CD4-positive, alpha-beta T cell treated with Interleukin-2 at 100 ng/mL for 4 hours (primary cell): ENCODE data around the gene UACA.
A peak's percentile ranks its signal among the peaks of the same experiment; 100 is the strongest.

Experiments
- DNase-seq: peaks from one replicate; pipeline ENCODE4 v3.0.0-alpha.2; 2020; ENCODE audit warnings: low spot score

UACA gene

DNA sequence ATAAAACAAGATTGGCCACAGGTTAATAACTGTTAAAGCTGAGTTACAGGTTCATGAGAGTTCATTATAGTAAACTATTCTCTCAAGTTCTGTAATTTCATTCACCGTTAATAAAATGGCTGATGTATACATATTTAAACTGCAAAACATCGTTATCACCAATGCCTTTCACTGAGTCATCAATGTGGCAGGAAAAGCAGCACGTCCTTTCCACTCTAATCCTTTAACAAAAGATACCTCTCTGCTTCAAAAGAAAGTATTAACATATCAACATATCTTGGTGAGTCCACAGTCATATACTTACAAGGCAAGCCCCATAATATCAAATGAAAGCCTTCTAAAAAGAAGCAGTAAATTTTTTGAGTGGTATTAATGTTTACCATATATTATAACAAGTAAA, 54.5 kb downstream of the UACA start:
- no peak for DNase-seq

DNA sequence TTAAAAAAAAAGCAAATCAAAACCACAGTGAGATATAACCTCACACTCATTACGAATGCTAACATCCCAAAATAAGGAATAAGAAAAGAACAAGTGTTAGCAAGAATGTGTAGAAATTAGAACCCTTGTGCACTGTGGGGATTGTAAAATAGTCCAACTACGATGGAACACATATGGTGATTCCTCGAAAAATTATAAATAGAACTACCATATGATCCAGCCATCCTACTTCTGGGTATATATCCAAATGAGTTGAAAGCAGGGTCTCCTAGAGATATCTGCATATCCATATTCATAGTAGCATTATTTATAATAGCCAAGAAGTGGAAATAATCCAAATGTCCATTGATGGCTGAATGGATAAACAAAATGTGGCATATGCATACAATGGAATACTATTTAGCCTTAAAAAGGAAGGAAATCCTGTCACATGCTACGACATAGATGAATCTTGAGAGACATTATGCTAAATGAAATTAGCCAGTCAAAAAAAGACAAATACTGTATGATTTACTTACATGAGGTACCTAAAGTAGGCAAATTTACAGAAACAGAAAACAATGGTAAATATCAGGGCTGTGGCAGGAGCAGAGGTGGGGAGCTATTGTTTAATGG, 55.6 kb downstream of the UACA start:
- DNase-seq, result no peak

DNA sequence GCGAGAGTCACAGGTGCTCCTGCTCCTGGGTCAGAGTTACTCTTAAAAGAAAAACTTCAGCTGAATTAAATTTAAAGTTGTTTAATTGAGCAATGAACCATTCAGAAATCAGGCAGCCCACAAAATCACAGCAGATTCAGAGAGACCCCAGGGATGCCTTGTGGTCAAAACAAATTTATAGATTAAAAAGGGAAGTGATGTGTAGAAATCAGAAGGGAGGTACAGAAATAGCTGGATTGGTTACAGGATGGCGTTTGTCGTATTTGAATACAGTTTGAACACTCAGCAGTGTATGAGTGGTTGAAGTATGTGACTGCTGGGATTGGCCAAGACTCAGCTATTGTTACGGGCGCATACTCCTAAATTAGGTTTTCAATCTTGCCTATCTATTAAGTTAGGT, 58.6 kb downstream of the UACA start:
- no peak for DNase-seq

DNA sequence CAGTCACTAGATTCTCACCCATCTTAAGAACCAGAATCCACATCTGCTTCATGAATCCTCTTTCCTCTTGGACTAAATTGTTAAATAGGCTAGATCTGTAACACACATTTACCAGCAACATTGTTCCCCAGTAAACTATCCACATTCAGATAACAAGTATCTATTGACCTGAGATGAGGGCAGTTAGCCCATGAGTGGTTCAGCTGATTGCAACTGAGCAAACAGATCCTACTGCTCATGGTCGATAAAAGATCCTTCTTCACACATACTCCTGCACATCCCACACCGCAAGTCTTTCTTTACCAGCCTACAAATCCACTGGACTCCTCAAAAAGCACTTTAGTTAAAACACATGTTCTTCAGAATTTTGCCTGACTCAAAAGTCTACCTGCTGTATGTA, 59.2 kb downstream of the UACA start:
- DNase-seq, result no peak

DNA sequence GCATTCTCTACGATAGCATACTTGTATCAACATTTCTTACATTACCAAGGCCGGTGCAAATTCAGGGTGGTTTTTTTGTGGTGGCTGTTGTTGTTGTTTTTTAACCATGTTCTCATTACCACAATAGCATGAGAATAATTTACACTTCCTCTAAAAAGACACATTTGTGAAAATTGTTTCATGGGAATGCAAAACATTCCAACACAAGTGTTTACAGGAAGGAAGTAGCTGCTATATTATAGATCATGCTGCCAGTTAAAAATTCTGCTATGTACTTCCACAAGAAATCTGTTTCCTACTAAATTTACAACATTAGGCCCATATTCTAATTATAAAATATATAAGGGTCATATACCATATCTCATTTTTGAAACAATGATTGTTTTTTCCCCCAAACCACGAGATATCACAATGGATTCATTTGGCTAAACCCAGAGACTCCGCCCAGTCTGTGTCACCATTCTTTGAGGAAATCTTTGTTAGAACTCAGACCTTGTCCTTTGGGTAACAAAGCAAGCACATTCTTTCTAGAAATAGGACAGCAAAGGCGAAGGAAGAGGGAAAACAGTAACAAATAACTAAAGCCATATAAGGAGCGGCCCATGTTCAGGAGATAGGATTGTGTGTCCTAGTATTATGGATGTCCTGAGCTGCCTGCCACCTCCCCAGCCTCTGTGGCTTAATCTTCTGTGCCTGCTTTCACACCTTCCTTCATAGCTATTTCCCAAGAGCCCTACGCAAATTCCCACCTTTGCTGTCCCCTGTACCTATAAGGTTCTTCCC, 60.1 kb downstream of the UACA start:
- no peak for DNase-seq

DNA sequence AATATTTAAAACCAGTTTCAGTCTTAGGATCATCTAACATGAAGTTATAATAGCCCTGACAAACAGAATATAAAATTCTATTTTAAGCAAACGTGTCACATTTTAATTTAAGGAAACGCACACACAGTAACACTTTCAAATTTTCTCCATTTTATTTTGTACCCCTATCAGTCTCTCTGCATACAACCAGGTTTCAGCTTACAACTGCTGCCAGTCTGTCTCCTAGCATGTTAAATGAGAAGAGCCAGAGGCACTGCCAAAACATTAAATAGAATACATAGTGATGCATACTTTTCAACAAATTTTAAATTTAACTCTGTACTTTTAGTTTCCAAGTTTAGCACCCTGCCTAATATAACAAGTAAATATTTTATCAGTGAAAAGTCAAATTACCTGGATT, 60.8 kb downstream of the UACA start:
- no peak for DNase-seq

DNA sequence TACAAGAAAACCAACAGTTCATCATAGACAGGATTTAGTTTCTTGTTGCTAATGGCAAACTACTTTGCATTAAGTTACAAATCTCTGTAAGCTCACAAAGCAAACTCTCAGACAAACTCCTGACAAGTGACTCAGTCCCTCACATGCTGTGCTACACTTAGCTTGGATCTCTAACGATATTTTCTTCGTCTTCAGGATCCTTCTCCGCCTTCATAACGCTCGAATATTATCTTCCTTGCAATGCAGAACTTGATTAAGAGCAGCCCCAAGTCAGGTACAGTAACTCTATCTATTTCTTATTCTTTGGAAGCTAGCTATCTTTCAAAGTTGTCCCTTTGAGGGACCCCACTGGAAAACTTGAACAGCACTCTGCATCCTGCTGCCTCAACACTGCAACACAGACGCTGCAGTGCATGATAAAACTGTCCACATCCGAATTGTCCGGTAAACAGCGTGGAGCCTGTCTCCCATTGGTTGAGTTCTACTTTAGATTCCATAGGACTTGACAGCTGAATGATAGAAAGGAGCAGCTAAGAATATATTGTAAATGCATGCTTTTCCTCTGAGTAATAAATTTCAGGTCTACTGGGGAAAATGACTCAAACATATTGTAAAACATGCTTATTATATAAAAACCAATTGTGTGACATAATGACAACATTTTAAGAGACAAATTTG, 61.3 kb downstream of the UACA start:
- DNase-seq, result no peak

DNA sequence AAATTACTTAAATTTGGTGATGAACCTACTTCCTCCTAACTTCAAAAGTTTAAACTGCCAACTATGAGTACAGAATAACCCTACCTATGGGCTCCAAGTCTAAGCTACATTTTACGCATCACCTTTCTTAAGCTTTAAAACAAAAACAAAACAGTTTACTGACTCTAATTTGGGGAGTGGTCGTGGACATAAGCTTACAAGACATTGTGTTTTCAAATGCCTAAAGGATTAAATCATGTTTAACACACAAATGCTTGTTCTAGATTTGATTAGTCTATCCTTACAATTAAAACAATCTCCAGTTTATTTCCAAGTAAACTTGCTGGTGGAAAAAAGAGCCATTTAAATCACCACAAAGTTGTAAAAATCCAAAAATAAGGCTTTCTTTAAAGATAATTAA, 62.2 kb downstream of the UACA start:
- no peak for DNase-seq

DNA sequence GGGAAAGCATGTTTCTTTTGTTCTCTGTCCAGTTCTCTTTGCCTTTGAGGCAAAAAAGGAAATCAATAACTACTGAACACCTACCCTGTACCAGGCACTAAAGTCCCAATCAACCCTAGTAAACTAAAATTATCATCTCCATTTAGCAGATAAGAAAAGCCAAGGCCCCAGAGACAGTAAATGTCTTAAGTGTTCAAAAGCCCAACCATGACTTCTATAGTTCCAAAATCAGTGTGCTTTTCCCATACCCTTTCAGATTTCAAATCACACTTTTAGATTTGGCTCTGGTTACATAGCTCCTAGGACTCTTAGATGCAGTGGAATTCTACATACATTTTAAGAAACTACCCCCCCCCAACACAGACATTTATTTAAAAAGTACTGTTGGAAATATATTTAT, 63.5 kb downstream of the UACA start:
- no peak for DNase-seq

DNA sequence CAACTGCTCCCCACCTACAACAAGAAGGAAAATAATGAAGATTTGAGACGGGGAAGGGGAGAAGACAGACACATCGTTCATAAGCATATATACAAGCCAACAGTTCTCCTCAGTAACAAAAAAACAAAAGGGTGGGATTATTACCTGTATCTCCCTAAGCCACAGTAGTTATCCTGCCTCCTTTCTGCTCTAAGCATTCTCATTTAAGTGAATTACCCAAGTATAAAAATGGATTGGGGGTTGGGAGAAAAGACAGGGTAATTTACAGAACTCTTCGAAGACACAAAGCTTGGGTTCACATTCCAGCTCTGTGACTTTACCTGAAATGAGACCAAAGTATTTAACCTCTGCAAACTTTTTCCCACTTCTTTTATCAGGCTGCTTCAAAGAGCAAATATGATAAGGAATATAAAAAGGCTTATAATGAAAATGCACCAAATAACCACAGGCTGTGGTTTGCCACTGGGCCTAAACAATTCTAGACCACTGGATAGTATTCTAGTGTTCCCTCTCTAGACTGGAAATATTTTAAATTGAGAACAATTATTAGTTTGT, 64.4 kb downstream of the UACA start:
- no peak for DNase-seq

DNA sequence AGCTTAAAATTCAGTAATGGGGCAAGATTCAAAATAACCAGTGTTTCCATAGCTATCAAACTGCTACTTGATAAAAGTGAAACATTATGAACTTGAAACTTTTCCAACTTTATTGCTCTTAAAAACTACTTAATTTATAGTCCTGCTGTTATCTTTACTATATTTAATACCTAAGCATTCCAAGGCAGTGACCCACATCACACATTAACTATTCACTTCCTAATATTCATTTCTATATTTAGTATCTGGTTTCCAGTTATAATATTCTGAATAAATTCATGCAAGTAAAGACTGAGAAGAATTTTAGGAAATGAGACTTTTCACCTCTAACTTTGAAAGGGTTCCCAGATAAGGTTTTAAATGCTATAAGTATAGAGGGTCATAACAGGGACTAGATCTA, 64.9 kb downstream of the UACA start:
- no peak for DNase-seq

DNA sequence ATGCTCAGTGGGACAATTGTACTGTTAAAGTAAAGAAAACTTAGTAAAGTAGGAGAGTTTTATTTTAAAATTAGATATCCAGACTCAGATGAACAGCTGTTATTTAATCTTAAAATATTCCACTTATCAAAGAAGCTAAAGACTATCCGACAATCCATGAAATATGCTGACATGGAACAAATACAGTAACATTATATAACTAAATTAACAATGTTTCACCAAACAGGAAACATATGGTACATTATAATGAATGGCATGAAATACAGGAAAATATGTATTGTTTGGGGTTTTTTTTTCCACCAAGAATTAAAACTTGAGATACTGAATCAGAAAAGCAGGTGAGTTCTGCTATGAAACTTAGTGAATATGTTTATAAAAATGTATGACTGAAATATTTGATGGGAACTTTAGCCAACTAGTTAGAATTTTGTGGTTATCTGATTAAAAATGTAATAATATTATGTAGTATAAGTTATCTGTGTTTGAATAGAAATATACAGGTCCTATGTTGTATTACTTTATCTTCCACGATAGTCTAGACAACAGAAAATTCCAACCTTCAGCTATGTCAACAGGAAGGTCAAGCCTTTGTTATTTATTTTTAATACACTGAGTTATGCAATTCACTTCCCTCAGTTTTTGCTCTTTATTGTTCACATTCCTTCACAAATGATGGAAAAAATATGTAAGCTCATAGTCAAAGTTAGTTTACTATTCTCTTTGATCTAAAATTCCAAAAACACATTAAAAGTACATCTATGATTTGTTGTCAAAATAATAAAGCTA, 72.7 kb downstream of the UACA start:
- no peak for DNase-seq

DNA sequence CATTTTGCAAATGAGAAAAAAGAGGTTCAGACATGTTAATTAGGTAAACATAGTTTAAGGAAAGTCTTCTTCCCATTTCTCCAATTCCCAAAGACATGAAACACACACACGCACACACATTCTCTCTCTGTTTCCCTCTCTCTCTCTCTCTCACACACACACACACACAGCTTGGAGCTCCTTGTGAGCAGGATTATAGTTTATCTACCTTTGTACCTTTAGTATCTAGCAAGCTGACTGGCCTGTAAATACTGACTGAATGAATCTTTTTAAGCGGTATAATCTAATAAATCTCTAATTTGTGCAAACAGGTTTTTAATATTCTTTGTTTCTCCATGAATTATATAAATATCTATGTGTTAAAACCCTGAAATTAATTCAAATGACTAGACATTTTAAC, 73.3 kb downstream of the UACA start:
- DNase-seq, result no peak

DNA sequence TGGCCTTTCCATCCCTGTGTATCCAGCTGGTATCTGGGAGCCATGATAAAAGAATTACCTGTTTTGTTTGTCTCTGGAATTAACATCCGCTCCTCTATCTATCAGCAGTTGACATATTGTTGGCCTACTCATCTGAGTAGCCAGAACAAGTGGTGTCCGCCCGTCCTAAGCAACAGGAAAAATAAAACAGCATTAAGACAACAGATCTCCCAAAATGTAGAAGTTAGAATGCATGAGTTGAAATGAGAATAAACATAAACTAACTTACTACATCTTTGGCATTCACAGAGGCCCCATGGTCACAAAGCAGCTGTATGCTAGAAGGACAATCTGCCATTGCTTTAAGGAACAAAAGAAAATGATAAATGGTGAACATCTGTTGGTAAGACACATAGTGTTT, 75.9 kb downstream of the UACA start:
- no peak for DNase-seq

DNA sequence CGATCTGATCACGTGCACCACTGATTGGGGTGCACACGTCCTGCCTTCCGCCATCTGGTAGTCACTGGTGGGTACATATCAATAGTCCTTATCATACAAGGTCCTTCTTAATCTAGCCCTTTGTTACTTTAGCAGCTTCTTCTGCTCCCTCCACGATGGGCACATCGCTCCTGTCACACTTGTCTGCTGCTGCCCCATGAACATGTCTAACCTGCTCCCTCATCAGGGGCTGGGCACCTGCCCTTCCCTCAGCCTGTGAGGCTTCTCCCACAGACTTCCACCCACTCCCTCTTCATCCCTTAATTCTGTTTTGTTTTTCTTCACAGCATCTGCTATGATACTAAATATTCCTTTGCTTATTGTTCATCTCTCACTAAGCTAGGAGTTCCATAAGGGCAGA, 82.5 kb downstream of the UACA start:
- DNase-seq, result no peak

DNA sequence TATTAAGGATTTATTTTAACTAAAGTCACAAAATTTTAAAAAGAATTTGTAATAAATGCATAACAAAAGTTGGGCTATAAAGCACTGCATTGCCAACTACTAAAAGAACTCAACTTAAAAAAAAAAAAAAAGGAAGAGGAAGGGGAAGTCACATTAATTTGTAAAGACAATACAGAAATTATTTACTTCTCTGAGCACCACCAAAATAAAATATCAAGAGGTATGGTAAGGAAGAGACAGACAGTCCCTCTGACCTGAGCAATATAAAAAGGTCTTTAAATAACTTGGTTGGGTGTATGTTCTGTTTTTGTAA, 83.5 kb downstream of the UACA start:
- no peak for DNase-seq

DNA sequence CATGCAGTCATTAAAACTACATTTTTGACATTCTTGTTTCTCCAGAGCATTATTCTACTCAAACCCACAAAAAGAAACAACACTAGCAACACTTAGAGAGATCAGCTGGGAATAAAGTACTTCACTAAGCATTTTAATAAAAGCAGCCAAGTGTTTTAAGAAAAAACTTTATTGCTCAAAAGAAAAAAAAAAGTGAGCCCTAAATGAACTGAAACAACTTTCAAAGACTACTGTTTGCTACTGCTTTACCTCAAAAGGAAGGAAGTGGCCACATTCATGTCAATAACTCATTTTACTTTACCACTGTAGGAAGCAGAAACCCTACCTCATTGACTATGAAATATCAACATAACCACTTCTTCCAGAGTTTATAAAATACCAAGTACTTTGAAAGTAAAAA, 91.3 kb downstream of the UACA start:
- peak; percentile 30 for DNase-seq

DNA sequence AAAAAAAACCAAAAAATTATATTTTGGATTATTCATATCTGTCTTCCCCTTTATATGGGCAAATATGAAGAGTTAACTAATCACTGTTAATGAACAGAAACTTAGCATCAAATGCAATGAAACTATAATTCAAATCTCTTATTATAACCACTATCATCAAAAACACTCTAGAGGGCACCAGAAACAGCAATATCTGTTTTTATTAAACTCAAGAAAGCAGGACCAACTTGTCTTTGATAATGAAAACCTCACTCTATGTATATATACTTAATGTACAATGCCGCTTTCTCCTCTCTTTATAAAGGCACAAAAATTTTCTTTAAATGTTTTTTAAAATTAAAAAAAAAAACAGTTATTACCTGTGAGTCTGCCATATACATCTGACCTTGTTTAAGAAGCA, 92.7 kb downstream of the UACA start:
- no peak for DNase-seq

DNA sequence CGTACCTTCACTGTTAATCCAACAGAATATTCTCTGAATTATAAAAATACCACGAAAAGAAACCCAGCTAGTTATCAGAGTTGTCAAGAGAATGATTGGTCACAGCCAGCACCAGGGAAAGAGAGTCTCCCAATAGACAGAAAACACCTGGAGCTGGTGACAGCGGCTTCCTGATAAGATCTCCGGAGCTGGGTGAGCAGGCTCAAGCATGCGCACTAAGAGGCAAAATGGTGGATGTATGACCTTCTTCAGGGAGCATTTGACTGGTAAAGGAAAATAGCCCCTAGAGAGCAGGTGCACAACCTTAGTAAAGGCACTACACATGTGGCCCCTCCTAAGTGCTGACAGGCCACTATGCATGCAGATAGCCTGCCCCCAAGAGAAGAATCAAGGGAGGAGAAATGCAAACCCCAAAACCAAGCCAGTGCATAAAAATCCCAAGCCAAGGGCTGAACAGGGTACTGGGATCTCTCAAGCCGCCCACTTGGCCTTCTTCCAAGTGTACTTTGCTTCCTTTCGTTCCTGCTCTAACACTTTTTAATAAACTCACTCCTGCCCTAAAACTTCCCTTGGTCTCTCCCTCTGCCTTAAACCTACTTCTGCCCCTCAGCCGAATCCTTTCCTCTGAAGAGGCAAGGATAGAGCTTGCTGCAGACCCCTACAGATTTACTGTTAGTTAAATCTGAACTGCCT, 93.2 kb downstream of the UACA start:
- no peak for DNase-seq

DNA sequence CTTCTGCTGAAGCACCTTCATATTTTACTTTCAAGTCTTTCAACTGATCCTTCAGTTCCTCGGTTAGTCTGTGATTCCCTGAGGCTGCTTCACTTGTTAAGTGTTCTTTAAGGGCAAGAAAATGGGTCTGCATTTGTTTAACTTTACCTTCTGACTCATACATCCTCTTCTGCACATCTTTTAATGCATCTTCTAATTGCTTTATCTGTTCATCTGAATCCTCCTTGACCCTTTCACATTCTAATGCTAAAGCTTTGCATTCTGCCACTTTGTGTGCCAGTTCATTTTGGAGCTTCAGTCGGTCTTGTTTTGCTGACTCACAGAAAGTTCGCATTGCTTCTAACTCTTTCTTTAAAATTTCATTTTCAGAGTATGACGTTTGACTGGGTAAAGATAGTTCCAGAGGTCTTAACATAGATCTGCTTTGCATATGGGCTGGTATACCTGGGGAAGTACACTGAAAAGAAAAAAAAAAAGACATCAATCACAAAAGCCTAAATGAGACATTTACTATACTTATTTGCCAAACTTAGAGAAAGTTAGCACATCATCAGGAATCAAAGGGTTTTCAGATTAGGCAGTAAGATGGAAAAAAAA, 94.3 kb downstream of the UACA start:
- DNase-seq, result no peak

DNA sequence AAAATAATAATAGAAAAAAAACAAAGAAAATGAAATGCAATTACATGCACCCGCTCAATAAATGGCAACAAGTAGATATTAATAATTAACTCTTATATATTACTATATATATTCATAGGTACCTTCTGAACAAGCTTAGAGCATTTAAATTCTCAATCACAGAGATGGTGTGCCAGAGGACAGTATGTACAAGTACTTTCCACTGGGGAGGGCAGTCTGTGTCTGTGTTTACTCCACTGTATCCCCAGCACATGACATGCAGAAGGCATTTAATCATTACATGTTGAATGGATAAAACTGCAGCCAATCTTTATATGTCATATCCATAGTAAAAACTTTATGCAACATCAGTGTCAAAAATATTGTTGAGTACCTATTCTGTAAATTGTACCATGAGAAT, 97.8 kb downstream of the UACA start:
- no peak for DNase-seq

DNA sequence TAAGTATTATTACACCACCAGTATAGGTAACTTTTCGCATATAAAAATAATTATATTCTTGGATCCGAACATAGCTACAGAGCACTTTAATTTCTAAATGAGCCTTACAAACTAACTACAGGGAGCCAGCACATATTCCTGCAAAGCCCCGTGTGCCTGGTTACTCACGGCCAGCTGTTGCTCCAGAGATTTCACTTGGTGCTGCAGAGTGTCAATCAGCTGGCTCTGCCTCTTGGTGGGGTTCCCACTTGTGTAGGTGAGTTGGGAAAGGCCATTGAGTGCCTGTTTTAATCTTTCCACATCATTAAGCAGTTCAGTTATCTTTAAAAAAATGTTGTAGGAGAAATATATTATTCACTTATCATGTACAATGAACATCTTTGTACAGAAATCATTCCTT, 98.9 kb downstream of the UACA start:
- DNase-seq, result no peak
